ENCODE data around the gene CMTM1. TPM values are rescaled to one million over a fixed set of nuclear protein-coding genes. Genes with fewer than 3 reads are reported as not detected.
"Not testable (repeated sequence)": the region's sequence is repeated elsewhere in the genome, so short reads cannot be mapped to it uniquely, and the experiment has no call there.

The CMTM1 gene
- total RNA-seq, 1 donor from 2014 or later, result 6.3 TPM

DNA sequence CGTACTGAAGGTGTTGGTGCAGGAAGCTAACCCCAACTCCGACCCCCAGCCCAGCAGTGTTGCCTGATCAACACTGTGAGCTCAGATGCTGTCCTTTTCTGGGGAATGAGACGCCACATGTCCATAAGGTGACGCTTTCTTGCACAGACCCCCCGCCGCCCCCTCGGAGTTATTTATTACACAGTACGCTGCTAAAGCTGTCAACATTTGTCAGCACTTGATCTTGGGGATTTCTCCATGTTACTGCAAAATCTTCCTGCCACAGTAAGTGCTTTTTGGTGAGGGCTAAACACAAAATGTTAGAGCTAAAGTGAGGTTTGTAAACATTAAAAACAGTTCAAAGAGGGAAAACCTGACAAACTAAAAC, 54.2 kb downstream of the CMTM1 start:
- TF ChIP-seq CTCF (IDR thresholded peaks at IDR 0.05), result no peak
- no peak for DNase-seq (ENCODE audit: low spot score)
- H3K36me3 Mint-ChIP-seq (ENCODE audit: low read depth), result peaks cover 6% of the 10 kb centered on the region
- no peaks in the 10 kb centered on the region for H3K9me3 Mint-ChIP-seq (ENCODE audit: low read depth)
- H3K4me1 Mint-ChIP-seq (ENCODE audit: low read depth), result peaks cover 64% of the 10 kb centered on the region
- H3K4me3 Mint-ChIP-seq (ENCODE audit: unreplicated experiment), result no peak overlapping the region
- H3K27me3 Mint-ChIP-seq (ENCODE audit: low read depth), result no peaks in the 10 kb centered on the region
- H3K27ac Mint-ChIP-seq (ENCODE audit: unreplicated experiment), result peak overlapping the region; percentile 43

DNA sequence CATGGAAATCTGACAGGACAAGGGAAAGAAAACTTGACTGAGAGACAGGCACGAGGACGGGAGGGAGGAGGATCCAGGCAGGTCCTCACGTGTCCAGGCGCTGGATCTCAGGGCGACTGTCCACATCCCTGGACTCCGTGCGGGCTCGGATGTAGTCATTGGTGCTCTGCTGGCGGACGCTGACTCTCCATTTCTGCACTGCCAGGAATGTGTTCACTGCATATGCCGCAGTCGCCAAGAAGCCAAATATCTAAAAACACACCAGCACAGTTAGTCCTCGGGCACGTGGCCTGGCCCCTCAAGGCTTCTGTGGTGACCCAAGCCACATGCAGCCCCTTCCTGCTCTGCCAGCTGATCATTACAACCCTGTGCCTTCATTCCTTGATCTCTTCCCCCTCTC, 55.7 kb downstream of the CMTM1 start:
- no peaks in the 10 kb centered on the region for H3K27me3 Mint-ChIP-seq (ENCODE audit: low read depth)
- TF ChIP-seq CTCF (IDR thresholded peaks at IDR 0.05), result no peak
- H3K27ac Mint-ChIP-seq (ENCODE audit: unreplicated experiment), result no peak overlapping the region
- H3K36me3 Mint-ChIP-seq (ENCODE audit: low read depth), result peaks cover 6% of the 10 kb centered on the region
- no peak for DNase-seq (ENCODE audit: low spot score)
- H3K4me1 Mint-ChIP-seq (ENCODE audit: low read depth), result peaks cover 49% of the 10 kb centered on the region
- H3K9me3 Mint-ChIP-seq (ENCODE audit: low read depth), result no peaks in the 10 kb centered on the region
- H3K4me3 Mint-ChIP-seq (ENCODE audit: unreplicated experiment), result no peak overlapping the region

- Mint-ChIP-seq H3K27me3 (ENCODE audit: low read depth) (no peaks in the 10 kb centered on the region), H3K9me3 (ENCODE audit: low read depth) (no peaks in the 10 kb centered on the region), H3K27ac (ENCODE audit: unreplicated experiment) (no peak overlapping the region), H3K4me1 (ENCODE audit: low read depth) (peaks cover 40% of the 10 kb centered on the region), H3K36me3 (ENCODE audit: low read depth) (peaks cover 6% of the 10 kb centered on the region), H3K4me3 (ENCODE audit: unreplicated experiment) (no peak overlapping the region)
- DNase-seq (ENCODE audit: low spot score), result no peak
- no peak for TF ChIP-seq CTCF (IDR thresholded peaks at IDR 0.05)
These were observed 56.6 kb downstream of the CMTM1 start for GRCh38 chr16:66622863-66623262.

- TF ChIP-seq CTCF (IDR thresholded peaks at IDR 0.05), result no peak
- no peak overlapping the region for H3K27ac Mint-ChIP-seq (ENCODE audit: unreplicated experiment)
- H3K27me3 Mint-ChIP-seq (ENCODE audit: low read depth), result no peaks in the 10 kb centered on the region
- H3K36me3 Mint-ChIP-seq (ENCODE audit: low read depth), result peaks cover 6% of the 10 kb centered on the region
- no peaks in the 10 kb centered on the region for H3K9me3 Mint-ChIP-seq (ENCODE audit: low read depth)
- DNase-seq (ENCODE audit: low spot score), result no peak
- H3K4me1 Mint-ChIP-seq (ENCODE audit: low read depth), result peaks cover 31% of the 10 kb centered on the region
- no peak overlapping the region for H3K4me3 Mint-ChIP-seq (ENCODE audit: unreplicated experiment)
These were observed 57.5 kb downstream of the CMTM1 start for GRCh38 chr16:66623755-66624154.

- H3K9me3 Mint-ChIP-seq (ENCODE audit: low read depth); H3K27me3 Mint-ChIP-seq (ENCODE audit: low read depth); H3K27ac Mint-ChIP-seq (ENCODE audit: unreplicated experiment); H3K4me3 Mint-ChIP-seq (ENCODE audit: unreplicated experiment); DNase-seq (ENCODE audit: low spot score); H3K36me3 Mint-ChIP-seq (ENCODE audit: low read depth): not testable (repeated sequence)
- H3K4me1 Mint-ChIP-seq (ENCODE audit: low read depth), result peaks cover 10% of the 10 kb centered on the region
These were observed 61.6 kb downstream of the CMTM1 start for GRCh38 chr16:66627611-66628378.

Other genes with a start within 250 kb of the CMTM1 start
- not detected in 3 replicates for gene CDH5, start 199.7 kb upstream of the CMTM1 start, total RNA-seq
- gene BEAN1, start 139.1 kb upstream of the CMTM1 start, total RNA-seq, result 3.1 to 4.1 TPM (median 3.7 TPM) in 3 replicates
- gene TK2, start 16.3 kb upstream of the CMTM1 start, total RNA-seq, result 30.4 to 34.3 TPM (median 33.6 TPM) in 3 replicates
- 47.3 to 52.8 TPM (median 51.9 TPM) in 3 replicates for gene CKLF, start 13.9 kb upstream of the CMTM1 start, total RNA-seq
- gene CMTM2, start 13.0 kb downstream of the CMTM1 start, total RNA-seq, result not detected in 3 replicates
- 76.5 to 77.8 TPM (median 77.6 TPM) in 3 replicates for gene CMTM3, start 38.3 kb downstream of the CMTM1 start, total RNA-seq
- gene CMTM4, start 130.3 kb downstream of the CMTM1 start, total RNA-seq, result 30.1 to 32.5 TPM (median 31.5 TPM) in 3 replicates
- 144 to 153 TPM (median 147 TPM) in 3 replicates for gene DYNC1LI2, start 185.2 kb downstream of the CMTM1 start, total RNA-seq
- gene TERB1, start 235.1 kb downstream of the CMTM1 start, total RNA-seq, result not detected in 3 replicates